NCI-H2107 (cell line): ENCODE data around the gene PRSS1.
A peak's percentile ranks its signal among the peaks of the same experiment; 100 is the strongest.
"Not testable (repeated sequence)": the region's sequence is repeated elsewhere in the genome, so short reads cannot be mapped to it uniquely, and the experiment has no call there.

Experiments
- DNase-seq: peaks from one replicate; lab custom pipeline; 2025; lab: John Stamatoyannopoulos, UW

Gene PRSS1

DNA sequence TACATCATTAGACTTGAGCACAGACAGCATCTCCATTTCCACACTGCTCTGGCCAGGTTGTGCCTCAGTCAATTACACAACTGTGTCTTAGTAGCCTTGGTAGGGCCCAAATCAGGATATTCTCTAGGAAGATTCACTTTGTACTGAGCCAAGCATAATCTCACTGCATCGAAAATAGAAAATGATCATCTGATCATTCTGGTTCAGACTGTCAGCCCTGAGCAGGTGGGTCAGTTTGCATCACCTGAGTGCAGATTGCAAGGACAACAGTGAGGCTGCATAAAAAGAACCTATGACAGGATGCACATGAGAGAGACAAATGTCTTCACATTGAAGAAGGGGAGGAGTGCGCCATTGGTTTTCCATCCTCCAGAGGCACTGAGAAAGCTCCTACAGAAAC is 862 bp upstream of the PRSS1 start:
- not testable (repeated sequence) for DNase-seq

DNA sequence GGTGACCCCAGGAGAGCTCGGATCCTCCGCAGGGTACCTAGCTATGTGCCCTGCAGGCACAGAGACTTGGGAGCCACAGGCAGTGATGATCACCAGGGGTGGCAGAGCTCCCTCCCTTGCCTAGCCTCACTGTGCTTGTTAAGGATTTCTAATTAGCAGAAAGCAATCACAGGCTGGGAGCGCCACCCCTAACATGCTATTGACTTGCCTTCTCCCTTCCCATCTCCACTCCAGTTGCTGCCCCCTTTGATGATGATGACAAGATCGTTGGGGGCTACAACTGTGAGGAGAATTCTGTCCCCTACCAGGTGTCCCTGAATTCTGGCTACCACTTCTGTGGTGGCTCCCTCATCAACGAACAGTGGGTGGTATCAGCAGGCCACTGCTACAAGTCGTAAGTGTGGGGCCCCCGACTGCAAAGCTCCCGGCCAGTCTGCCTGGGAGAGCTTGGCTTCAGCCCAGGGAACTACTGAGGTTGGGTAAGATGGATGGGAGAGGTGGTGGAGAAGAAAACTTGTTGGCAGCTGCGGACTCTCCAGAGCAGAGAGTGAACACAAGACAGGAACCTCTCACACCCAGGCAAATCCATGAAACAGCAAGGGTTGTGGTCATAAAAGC is 1.2 kb downstream of the PRSS1 start:
- DNase-seq, result no peak

DNA sequence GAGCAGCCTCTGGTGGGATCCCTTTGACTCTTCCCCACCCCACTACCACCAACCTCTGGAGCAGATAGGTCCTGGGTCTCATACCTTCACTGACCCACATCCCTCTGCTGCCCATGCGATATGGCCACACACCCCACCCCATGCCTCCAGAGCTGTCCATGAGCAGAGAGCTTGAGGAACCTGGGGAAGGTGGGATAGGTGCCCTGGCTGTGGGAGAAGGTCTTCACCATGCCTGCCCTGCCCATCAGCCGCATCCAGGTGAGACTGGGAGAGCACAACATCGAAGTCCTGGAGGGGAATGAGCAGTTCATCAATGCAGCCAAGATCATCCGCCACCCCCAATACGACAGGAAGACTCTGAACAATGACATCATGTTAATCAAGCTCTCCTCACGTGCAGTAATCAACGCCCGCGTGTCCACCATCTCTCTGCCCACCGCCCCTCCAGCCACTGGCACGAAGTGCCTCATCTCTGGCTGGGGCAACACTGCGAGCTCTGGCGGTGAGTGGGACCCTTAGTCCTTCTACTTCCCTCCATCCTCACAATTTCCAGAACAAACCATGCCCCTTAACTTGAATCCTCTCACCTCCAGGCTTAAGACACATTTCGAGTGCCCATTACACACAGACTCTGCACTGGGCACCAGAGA is 2.4 kb downstream of the PRSS1 start:
- not testable (repeated sequence) for DNase-seq

- no peak for DNase-seq
Observed at GRCh38 chr7:142752376-142753225, 3.3 kb downstream of the PRSS1 start.

GRCh38 chr7:142753366-142753765 is 4.1 kb downstream of the PRSS1 start:
- DNase-seq, result no peak

GRCh38 chr7:142753925-142754491 is 4.7 kb downstream of the PRSS1 start:
- not testable (repeated sequence) for DNase-seq

DNA sequence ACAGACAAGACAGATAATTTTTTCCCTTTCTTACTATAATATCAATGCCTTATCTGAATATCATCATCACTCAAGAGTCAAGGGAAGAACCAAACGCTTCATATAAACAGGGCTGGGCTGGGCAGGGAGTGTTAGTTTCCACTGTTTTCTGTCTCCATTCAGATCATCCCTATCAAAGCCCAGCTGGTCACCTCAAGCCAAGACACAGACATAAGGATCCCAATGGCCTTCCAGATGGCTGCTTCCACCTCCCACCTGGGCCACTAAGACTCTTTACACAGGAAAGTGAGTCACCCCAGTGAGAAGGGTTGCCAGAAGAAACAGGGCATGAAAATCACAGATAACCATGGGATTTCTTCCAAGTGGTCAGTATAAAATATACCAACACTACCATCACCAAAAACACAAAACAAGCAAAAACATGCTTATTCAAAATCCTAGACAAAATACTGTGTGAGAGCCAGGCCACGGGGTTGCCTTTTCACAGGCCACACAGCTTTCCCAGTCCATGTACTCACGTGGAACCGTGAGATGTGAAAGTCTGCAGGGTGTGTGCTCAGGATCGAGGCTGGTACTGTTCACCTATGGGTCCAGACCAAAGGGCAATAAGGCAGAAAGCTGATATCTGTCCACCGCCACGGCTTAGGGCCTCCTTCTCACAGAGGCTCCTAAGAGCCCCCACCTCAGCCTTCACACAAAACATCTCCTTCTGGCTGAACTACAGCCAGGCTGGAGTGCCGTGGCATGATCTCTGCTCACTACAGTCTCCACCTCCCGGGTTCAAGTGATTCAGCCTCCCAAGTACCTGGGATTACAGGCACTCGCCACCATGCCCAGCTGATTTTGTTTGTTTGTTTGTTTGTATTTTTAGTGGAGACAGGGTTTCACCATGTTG is 5.7 kb downstream of the PRSS1 start:
- no peak for DNase-seq

DNA sequence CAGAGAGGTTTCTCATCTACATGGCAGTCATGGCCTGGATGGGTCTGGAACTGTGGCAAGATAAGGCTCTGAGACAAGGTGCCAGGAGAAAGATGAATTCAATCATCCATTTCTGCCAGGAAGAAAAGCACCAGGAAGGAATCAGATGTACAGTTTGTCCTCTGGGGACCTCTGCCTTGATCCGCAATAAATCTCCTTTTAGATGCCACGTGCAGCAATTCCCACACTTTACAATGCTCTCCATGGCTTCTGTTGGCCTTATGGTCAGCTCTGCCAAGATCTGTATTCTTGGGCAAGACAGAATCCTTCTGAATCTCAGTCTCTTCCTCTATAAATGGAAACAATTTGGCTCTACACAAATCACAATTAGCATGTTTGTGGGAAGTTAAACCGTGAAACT is 9.0 kb downstream of the PRSS1 start:
- DNase-seq, result not testable (repeated sequence)

GRCh38 chr7:142759433-142759832 is 10.2 kb downstream of the PRSS1 start:
- no peak for DNase-seq

DNA sequence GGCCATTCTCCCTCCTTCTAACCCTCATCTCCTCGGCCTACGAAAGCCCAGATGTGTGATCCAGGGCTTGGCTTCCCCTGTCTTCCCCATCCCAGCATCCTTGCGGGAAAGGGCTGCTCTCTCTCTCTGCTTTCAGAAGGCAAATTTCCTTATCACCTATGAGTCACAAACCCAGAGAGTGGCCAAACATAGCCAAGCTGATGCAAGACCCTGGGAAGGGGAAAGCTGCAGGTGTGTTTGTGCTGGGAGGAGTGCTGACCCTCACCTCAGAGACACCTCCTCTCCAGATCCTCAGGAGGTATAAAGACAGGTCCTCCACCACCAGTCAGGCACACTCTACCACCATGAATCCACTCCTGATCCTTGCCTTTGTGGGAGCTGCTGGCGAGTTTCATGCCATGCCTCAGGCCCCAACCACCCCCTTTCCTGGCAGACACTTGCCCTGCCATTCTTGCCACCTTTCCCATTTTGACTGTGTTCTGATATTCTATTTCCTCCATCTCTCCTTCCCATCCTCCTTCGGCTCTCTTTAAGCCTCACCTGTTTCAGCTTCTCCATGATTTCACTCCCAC is 10.9 kb downstream of the PRSS1 start:
- DNase-seq, result no peak

- DNase-seq, result not testable (repeated sequence)
Observed at GRCh38 chr7:142761606-142762005, 12.3 kb downstream of the PRSS1 start.

DNA sequence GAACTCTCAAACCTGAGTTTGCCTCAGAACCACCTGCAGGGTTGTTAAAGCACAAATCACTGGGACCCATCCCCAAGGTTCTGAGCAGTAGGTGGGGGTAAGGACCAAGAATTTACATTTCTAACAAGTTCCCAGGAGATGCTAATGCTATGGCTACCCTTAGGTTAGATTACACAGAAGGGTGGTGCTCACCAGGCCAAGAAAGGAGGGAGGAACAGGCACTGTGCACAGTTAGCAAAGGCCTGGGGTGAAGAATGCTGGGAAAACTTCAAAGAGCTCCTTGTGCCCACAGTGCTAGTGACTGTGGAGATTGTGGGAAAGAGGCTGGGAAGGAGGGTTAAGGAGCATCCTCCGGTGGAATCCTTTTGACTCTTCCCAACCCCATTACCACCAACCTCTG is 12.8 kb downstream of the PRSS1 start:
- no peak for DNase-seq

- DNase-seq, result no peak
Observed at GRCh38 chr7:142767451-142767850, 18.2 kb downstream of the PRSS1 start.

DNA sequence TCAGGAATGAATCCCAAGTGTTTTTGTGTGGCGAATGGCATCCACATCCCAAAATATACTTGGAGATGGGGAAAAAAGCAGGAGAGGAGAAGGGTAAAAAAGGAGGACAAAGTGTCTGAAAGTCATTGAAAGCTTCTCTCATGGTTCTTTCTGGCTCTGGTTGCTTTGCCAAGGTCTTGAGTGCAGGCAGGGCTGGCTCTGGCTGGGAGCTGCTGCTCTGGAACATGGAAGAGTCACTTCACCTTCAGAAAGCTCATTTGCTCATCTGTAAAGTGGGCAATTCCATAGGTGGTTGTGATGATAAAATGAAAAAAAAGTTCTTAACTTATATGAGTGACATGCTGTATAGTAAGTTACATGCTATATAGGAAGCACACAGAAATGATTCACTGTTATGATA is 18.6 kb downstream of the PRSS1 start:
- no peak for DNase-seq

- not testable (repeated sequence) for DNase-seq
Observed at GRCh38 chr7:142768885-142769284, 19.6 kb downstream of the PRSS1 start.

GRCh38 chr7:142770661-142771352 is 21.5 kb downstream of the PRSS1 start, which contains the start of gene PRSS2:
TSS of gene PRSS2 (plus strand) at chr7:142770970. CDS start at chr7:142770983, 13 bp downstream.
- no peak for DNase-seq

DNA sequence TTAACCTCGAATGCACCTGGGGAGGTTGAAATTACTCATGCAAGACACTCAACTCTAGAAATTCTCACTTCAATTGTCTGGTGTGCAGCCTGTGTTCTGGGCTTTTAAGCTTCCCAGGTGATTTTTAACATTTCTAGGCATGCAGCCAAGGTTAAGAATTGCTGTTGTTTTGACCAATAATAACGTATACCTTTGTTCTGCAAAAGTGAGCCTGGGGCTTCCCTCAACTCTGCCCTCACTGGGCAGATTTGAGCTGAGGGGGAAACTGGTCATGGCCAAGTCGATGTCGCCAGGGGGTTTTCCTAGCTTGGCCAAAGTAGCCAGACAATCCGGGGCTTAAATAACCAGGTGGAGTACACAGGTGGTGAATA is 22.1 kb downstream of the PRSS1 start:
- peak; percentile 72 for DNase-seq

DNA sequence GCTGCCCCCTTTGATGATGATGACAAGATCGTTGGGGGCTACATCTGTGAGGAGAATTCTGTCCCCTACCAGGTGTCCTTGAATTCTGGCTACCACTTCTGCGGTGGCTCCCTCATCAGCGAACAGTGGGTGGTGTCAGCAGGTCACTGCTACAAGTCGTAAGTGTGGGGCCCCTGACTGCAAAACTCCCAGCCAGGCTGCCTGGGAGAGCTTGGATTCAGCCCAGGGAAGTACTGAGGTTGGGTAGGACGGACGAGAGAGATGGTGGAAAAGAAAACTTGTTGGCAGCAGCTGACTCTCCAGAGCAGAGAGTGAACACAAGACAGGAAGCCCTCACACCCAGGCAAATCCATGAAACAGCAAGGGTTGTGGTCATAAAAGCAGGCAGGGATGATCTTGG is 22.8 kb downstream of the PRSS1 start:
- DNase-seq, result no peak

DNA sequence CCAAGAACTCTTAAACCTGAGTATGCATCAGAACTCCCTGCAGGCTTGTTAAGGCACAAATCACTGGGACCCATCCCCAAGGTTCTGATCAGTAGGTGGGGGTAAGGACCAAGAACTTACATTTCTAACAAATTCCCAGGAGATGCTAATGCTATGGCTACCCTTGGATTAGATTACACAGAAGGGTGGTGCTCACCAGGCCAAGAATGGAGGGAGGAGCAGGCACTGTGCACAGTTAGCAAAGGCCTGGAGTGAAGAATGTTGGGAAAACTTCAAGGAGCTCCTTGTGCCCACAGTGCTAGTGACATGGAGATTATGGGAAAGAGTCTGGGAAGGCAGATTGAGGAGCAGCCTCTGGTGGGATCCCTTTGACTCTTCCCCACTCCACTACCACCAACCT is 23.4 kb downstream of the PRSS1 start:
- DNase-seq, result no peak

GRCh38 chr7:142773230-142773629 is 24.0 kb downstream of the PRSS1 start:
- DNase-seq, result no peak
